ENCODE data around the gene MPIG6B.
A peak's percentile ranks its signal among the peaks of the same experiment; 100 is the strongest.

The MPIG6B gene

DNA sequence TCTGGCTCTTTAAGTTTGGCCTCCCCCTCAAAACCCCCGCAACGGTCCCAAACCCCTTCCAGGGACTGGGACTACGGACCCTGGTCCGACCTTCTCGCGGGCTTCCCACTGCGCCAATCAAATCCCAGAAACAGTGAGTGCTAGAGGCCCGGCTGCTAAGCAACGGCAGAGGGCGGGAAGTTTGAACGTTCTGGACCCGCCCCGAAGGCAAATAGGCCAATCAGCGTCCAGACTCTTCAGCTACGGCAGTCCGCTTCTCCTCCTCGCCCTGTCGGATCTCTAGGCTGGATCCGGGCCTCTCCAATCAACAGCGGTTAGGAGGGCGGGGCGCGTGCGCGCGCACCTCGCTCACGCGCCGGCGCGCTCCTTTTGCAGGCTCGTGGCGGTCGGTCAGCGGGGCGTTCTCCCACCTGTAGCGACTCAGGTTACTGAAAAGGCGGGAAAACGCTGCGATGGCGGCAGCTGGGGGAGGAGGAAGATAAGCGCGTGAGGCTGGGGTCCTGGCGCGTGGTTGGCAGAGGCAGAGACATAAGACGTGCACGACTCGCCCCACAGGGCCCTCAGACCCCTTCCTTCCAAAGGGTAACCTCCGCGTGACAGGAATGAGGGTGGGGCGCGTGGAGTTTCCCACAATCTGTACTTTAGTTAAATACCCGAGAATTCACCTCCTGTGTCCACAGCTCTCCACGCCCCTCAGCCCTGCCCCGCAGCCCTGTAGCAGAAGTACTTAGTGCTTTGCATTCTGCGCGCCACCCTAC, 16.6 kb downstream of the MPIG6B start, which contains the start of gene MSH5:
Gene MSH5 (plus strand): TSS at position 367 of the 758 bp plus-strand sequence. CDS start 462 bp downstream, outside the sequence.
- peak; percentile 98 for DNase-seq

DNA sequence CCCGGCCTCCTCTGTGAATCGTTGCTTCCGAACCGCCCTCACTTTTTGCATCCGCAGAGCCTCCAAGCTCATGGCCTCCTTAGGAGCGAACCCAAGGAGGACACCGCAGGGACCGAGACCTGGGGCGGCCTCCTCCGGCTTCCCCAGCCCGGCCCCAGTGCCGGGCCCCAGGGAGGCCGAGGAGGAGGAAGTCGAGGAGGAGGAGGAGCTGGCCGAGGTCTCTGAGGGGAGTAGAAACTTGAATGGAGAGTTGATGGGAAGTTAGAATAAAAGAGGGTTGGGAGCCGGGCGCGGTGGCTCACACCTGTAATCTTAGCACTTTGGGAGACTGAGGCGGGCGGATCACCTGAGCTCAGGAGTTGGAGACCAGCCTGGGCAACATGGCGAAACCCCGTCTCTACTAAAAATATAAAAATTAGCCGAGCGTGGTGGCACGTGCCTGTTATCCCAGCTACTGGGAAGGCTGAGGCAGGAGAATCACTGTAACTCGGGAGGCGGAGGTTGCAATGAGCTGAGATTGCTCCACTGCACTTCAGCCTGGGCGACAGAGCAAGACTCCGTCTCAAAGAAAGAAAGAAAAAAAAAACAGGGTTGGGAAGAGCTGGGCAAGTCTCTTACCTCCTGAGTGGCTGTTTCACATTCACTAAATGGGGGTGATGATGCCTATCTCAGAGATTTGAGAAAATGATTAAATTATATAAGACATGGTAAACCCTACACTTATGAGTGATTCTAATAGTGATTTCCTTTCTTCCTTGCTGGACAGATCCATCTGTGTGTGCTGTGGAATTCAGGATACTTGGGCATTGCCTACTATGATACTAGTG, 17.4 kb downstream of the MPIG6B start:
- no peak for DNase-seq

DNA sequence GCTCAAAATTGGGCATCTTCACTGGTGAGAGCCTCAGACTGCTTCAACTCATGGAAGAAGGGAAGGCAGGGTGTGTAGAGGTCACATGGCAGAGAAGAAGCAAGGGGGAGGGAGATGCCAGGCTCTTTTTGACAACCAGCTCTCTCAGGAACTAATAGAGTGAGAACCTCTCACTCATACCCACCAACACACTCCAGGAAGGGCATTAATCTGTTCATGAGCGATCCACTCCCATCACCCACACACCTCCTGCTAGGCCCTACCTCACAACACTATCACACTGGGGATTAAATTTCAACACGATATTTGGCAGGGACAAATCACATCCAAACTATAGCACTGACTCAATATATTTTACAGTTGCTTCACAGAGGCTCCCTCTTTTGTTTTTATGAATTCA, 18.6 kb downstream of the MPIG6B start:
- no peak for DNase-seq

DNA sequence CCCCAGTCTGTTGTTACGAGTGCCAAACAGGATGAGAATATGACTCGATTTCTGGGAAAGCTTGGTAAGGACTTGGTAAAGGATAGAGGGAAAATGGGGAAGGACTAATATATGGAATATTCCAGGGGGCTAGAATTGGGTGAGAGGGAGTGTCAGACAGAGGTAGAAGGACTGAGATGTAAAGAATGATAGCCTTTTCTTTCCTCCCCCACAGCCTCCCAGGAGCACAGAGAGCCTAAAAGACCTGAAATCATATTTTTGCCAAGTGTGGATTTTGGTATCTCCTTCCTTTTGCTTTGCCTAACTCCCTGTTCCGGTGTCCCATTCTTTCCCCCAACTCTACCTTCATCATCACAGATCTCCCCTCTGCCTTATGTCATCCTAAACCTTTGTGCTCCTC, 19.7 kb downstream of the MPIG6B start:
- DNase-seq: no peak

DNA sequence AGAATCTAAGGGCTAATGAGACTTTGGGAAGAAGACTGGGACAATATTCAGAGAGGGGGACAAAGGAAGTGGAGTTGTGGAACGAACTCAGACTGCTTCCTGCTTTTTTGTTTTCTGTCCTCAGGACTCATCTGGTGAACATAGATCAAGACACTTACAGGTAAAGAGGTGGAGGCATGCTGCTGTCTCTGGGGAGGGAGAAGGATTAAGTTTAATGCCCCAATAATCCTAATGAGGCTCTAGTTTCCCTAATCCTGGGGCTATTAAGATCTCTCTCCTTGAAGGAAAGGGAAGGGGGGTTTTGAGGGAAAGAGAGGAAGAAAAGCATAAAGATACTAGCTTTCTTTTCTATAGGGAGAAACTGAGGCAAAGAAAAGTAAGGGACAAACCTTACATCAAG, 21.2 kb downstream of the MPIG6B start:
- no peak for DNase-seq

DNA sequence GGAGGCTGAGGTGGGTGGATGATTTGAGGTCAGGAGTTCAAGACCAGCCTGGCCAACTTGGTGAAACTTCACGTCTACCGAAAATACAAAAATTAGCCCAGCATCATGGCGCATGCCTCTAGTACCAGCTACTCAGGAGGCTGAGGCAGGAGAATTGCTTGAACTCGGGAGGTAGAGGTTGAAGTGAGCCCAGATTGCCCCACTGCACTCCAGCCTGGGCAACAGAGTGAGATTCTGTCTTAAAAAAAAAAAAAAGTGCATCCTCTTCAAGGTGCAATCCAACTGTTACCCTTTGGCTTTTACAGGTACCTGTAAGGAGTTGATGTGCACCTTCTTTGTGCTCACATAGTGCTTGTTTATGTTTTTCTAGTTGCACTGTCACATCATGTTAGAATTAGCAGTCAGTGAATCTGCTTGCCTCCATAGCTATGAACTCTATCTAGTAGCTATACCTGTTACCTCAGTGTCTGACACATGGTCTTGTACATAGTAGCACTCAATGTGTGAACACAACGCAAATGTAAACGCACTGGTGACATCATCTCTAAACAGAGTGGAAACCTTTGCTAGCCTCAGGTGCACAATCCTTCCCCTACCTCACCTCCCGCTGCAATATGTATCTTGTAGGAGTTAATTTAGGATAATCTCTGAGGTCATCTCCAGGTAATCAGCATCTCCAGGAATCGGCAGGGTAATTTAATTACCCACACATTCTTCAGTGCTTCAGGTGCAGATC, 26.3 kb downstream of the MPIG6B start:
- DNase-seq: no peak

DNA sequence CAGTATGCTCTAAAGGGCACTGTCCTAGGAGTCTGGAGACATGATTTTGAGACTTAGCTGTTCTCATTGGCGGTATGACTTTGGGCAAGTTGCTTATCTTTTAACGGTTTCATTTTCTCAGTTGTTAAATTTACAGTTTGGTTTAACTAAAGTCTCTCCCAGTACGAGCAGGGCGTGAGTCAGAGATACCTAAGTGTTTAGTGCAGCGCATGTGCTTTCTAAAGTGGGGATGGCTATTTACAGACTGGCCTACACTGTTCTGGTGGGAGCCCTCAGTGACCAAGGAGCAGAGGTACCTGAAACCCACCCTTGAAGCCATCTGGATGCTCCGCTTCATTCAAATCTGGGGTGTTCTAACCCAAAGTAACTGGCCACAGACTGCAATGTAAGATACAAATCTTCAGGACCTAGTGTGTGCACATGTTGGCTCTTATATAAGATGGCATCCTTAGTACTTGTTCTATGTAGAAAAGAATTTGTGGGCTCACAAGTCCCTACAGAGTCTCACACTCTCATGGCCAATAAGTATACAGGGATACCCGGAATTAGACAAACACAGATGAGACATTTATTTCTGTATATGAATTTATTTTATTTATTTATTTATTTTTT, 27.3 kb downstream of the MPIG6B start:
- DNase-seq: no peak

DNA sequence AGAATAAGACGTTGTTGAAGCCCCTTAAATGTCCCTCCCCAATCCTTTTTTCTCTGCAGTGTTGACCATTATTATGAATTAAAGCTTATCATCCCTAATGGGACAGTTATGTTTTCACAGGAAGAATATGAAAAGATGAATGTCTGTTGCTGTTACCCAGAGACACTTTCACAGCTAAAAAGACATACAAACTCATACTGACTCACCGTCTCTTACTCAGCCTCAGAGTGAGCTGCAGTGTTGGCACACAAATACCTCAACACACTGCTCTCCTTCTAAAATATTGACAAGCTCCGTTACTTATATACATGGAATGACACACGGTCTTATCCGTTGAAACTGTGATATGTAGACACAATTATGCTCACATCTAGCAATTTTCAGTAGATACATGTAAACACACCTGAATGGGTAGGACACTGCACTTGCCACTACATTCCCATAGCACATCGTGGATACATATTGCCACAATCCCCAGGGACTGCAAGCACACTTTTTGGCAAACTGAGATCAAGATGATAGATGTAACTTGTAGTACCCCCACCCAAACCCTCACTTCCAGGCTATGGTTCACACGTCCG, 29.7 kb downstream of the MPIG6B start:
- DNase-seq: no peak

DNA sequence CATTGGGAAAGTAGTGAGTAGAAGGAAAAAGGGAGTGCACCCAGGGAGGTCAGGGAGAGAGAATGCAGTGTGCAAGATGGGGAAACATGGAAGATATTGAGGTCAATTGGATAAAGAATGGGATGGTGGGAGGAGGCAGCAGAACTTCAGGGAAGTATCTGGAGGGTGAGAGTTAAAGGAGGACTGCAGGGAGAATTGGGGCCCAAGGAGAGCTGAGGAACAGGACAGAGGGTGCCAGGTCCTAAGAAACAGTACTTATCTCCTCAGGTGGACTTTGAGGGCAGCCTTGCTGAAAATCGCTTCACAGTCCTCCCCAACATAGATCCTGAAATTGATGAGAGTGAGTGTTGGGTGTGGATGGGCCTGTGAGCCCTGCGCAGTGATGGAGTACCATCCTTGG, 35.1 kb downstream of the MPIG6B start:
- no peak for DNase-seq

DNA sequence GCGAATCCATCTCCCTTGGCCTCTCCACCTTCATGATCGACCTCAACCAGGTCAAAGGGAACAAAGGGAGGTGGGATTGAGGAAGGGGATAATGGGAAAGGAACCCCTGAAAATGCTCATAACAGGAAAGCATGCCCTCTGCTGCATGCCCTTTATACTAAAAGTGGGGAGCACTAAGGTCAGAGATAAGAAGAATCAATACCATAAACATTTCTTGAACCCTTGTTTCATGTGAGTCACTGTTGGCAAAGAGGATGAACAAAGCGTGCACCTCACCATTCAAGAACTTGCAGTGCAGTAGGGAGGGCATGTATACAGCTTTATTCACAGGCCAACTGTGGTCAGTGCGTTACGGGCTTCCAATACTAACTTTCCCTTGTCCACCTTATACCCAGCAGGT, 37.6 kb downstream of the MPIG6B start:
- no peak for DNase-seq

DNA sequence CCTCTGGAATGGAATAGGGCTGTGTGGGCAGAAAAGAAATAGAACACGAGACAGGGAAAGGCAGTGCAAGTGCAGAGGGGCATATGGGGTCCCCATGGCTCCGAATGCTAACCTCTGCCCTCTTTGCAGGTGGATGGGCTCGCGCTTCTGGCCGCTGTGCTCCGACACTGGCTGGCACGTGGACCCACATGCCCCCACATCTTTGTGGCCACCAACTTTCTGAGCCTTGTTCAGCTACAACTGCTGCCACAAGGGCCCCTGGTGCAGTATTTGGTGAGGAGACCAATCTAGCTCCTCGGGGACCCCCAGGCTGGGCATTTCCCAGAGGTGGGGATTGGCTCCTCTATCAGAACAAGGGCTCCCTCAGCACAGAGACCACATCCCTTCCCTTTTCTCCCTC, 38.2 kb downstream of the MPIG6B start:
- no peak for DNase-seq

DNA sequence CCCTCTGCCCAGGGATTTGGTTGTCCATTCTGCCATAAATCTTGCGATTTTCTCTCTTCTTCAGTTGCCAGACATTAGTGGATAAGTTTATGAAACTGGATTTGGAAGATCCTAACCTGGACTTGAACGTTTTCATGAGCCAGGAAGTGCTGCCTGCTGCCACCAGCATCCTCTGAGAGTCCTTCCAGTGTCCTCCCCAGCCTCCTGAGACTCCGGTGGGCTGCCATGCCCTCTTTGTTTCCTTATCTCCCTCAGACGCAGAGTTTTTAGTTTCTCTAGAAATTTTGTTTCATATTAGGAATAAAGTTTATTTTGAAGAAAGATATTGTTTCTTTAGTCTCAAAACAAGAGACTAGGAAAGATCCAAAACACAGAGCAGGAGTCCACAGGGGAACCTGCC, 39.2 kb downstream of the MPIG6B start, which contains the start of gene SAPCD1:
Gene SAPCD1 (plus strand): TSS at position 301 of the 400 bp plus-strand sequence. CDS start 399 bp downstream, outside the sequence.
- no peak for DNase-seq

DNA sequence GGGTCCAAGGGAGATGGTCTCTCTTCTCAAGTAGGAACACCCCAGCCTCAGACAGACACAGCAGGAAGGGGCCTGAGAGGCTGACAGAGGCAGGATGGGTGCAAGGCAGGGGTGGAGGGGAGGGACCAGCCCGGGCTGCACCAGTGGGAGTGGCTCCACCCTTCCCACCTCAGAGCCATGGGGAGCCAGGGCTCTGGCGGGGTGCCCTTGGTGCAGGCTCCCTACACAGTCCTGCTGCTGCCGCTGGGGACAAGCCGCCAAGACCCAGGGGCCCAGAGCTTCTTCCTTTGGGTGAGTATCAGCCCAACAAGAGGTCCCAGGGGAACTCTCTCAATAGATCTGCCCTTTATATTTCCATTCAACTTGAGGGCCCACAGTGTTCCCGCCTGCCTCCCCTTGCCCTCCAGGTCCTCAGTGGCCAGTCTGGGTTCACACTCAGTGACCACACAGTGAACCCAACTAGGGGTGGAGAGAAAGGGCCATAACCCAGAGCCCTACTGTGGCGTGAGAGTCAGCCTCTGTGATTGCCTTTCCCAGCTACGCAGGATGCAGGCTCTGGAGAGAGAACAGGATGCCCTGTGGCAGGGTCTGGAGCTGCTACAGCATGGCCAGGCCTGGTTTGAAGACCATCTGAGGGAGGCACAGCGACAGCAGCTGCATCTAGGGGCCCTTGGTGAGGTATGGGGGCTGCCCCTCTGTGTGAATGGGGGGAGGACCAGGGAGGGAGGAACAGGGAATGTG, 39.9 kb downstream of the MPIG6B start:
- DNase-seq: no peak

DNA sequence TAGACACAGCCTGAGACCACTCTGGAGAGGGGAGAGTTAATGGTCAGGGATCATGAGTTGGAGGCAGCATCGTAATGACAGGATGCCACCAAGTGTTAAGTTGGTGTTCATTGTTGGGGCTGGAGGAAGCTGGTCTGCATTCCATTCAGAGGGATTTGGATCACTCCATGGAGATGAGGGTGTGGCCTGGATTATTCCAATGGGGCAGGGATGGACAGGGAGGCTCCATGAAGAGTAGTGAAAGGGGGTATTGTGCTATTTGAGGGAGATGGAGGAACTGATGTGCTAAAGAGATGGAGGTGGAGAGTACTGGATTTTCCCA, 40.4 kb downstream of the MPIG6B start:
- DNase-seq: no peak

DNA sequence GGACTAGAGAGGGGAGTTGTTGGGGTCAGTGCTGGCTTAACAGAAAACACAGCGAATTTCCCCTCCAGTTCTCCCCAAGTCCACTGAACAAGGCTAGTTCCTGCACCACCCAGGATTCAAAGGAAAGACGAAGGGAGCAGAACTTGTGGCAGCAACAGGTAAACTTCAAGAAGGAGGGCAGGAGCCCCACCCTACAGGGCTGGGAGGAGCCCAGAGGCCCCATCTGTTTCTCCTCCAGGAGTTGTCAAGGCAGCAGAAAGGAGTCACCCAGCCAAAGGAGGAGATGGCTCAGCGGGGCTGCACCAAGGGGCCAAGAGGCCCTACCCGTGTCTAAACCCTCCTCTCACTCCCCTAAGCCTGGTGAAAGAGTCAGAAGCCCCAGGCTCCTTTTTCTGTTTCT, 41.0 kb downstream of the MPIG6B start:
- no peak for DNase-seq

DNA sequence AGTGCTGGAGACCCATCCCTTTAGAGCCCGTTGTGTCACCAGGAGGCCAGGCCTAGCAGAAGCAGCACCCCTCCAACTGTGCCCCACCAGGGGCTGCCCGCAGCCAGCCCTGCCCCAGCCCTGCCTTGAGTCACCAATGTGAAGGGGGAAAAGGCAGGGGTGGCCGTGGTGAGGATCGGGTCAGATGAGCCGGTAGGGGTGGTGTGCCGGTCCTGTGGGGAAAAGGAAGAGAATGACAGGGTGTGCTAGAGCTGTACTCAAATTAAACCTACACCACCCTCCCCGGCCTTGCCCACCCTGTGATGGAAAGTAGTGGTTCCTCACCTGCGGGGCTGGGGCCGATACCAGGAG, 42.4 kb downstream of the MPIG6B start:
- no peak for DNase-seq

DNA sequence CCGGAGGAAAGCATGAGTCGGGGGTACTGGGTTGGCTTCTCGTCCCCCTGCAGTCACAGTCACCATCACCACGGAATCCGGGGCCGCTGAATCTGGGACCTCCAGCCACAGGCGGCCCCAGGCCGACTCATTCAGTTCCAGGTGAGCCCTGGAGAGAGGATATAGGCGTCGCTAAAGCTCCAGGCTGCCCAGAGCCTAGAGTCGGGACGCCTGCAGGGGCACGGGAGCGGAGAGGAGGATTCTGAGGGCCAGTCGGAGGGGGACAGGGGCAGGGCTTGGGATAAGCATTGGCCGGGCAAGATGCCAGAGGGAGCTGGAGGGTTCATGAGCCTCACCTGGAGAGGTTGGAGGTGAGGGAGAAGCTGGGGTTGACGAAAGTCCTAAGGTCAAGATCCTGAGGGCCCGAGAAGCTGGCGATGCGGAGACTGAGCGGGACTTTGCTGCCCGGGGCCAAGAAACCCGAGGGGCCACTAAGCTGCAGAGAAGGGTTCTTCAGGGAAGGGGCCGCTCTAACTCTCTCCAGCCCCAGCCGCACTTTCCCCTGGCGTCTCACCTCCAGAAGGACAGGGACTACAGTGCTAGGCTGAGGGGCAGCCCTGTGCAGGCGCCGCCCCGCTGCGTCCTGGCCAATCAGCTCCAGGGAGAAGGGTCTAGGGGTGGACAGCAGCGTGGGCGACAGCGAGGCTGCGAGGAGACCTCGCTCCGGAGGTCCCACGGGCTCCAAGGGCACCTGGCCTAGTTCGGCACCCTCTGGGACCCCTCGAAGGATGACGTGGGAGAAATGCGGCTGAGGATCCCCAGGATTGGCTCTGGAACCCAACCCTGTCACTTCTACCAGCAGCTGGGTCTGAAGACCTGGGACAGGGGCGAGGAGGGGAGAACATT, 43.0 kb downstream of the MPIG6B start:
- no peak for DNase-seq

DNA sequence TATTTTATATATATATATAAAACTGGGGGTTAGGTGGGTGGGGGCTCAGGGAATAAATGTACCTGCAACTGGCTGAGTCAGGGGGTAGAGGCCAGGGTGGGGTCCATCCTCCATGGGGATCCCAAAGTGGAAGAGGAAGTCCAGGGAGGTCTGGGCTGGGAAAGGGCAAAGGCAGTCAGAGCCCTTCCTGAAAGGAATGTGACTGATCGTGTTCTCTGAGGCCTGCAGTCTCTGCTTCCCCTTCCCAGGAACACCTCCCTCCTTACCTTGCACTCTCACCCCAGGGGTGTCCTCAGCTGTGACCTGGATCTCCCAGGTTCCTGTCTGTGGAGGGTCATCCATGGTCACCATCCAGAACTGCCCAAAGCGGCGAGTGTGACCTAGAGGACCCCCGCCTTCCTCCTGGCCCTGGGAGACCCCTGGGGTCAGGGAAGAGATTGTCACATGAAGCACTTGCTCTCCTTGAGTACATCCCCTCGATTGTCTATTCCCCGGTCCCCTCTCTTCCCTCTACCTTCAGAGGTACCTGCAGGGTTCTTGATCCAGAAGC, 44.0 kb downstream of the MPIG6B start:
- no peak for DNase-seq

DNA sequence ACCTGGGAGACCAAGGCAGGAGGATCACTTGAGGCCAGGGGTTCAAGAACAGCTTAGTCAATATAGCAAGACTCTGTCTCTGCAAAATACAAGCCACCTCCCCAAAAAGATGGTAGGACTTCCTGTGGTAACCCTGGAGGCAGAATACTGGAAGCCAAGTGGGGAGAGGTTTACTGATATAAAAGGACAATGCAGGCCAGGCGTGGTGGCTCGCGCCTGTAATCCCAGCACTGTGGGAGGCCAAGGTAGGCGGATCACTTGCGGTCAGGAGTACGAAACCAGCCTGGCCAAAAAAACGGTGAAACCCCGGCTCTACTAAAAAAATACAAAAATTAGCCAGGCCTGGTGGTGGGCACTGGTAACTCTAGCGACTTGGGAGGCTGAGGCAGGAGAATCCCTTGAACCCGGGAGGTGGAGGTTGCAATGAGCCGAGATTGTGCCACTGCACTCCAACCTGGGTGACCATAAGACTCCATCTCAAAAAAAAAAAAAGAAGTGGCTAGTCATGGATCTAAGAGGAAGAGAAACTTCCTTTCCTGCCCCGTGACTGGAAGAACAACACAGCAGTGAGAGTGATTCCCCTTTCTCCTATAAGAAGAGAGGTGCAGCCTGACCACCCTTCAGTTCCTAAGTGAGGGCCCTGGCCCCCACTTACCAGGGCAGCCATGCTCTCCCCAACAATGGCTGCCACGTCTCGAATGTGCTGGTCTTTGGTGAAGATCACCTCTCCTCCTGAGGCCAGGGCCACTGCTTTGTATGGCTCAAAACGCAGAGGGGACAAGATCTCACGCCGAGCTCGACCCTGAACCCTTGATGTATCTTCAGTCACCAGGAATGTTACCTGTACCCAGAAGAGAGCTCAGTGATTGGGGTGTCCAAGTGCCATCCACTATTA, 45.4 kb downstream of the MPIG6B start:
- DNase-seq: no peak

All from NCI-H1694 treated with DMSO at 0.1 percent for 48 hours (cell line).